Fibroblast of lung (primary cell): ENCODE measurements around the gene ACYP2.

Experiments used
- EZH2 ChIP-seq: IDR thresholded peaks from 2 replicates; pipeline ENCODE4 v1.5.1; 2012; ENCODE audit warnings: low read length, control low read depth, mild to moderate bottlenecking; ENCODE audit errors: missing control alignments
- TF ChIP-seq, protein P1 (sequence below), 2 donors: IDR thresholded peaks in 1 of 2; conservative IDR thresholded peaks in 1 of 2; 1 replicate in 1 of 2; 2 replicates in 1 of 2; pipeline ENCODE4 v1.5.1; 2011 to 2012; ENCODE audit warnings: low read length in 2 of 2, control low read depth in 1 of 2, inconsistent platforms in 1 of 2, low read depth in 1 of 2, mild to moderate bottlenecking in 1 of 2

DNA sequence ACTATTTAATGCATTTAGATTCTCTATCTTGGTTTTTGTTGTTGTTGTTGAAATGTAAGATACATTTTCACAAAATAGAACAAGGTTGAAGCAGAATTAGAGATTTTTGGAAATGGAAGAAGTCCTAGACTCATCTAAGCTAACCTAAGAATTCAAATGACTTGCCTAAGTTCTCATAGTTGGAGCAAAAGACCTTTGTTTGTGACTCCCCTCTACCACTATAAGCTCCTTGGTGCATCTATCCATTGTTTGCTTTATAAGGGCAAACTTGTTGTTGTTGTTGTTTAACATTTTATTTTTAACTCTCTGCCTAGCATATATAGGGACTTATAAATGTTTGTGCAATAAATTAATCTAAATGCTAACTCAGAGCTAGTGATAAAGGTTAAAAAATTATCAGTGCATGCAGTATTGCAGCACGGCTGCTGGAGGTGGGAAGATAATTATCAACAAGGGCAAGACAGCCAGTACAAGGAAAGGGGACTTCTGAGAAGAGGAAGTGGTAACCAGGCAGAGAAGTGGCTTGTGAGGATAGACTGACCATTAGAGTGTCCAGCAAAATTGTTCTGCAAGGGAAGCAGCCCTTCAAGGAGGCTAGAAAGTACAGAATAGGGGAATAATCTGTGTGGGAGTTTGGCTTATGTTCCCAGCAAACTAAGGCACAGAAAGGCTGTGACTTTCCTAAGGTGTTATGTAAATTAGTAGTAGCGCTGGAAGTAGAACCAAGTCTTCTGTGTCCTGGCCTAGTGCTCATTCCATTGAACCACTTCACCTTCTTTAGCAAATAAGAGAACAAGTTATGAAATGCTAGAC, 38.1 kb upstream of the ACYP2 start:
- TF ChIP-seq, protein P1, sequence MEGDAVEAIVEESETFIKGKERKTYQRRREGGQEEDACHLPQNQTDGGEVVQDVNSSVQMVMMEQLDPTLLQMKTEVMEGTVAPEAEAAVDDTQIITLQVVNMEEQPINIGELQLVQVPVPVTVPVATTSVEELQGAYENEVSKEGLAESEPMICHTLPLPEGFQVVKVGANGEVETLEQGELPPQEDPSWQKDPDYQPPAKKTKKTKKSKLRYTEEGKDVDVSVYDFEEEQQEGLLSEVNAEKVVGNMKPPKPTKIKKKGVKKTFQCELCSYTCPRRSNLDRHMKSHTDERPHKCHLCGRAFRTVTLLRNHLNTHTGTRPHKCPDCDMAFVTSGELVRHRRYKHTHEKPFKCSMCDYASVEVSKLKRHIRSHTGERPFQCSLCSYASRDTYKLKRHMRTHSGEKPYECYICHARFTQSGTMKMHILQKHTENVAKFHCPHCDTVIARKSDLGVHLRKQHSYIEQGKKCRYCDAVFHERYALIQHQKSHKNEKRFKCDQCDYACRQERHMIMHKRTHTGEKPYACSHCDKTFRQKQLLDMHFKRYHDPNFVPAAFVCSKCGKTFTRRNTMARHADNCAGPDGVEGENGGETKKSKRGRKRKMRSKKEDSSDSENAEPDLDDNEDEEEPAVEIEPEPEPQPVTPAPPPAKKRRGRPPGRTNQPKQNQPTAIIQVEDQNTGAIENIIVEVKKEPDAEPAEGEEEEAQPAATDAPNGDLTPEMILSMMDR (conservative IDR thresholded peaks at IDR 0.05 in 1 of 2, IDR thresholded peaks at IDR 0.05 in 1 of 2; ENCODE audit: low read depth in 1 of 2, low read length in 2 of 2), result no peak
- TF ChIP-seq EZH2, result no peak
